ENCODE data around the gene VWA5A. TPM values are rescaled to one million over a fixed set of nuclear protein-coding genes. Genes with fewer than 3 reads are reported as not detected.
A peak's percentile ranks its signal among the peaks of the same experiment; 100 is the strongest.

The VWA5A gene
- total and polyA plus RNA-seq, 9 of the 15 experiments (the other 6 are each of a cell fraction or from before 2014, with no cell fraction given) = 4.6 to 19.7 (median 6.9) TPM

- TF ChIP-seq NR2C2 (CRISPR knock-in tag; IDR thresholded peaks at IDR 0.05) (no peak), NR2C2 (tag; IDR thresholded peaks at IDR 0.05) (no peak), RBBP5 (IDR thresholded peaks at IDR 0.05; ENCODE audit: borderline replicate concordance, insufficient read depth, low read length, poor library complexity, severe bottlenecking) (no peak), BDP1 (IDR thresholded peaks at IDR 0.05; ENCODE audit: insufficient read depth, insufficient read length) (no peak), NFIC (IDR thresholded peaks at IDR 0.05) (peak; percentile 79), ZHX1 (conservative IDR thresholded peaks at IDR 0.05; ENCODE audit: low read length) (no peak), RBFOX2 (IDR thresholded peaks at IDR 0.05; ENCODE audit: low read depth, low read length) (no peak), CTBP1 (IDR thresholded peaks at IDR 0.05; ENCODE audit: borderline replicate concordance) (peak; percentile 15; the same call in 1 of the 2 replicates), FUS (optimal IDR thresholded peaks at IDR 0.05; ENCODE audit: low read depth, low read length) (no peak), ARID2 (IDR thresholded peaks at IDR 0.05) (peak; percentile 72; the same call in 1 of the 2 replicates), HMG20B (CRISPR knock-in tag; IDR thresholded peaks at IDR 0.05) (no peak), SMAD3 (CRISPR knock-in tag; conservative IDR thresholded peaks at IDR 0.05) (no peak), ELF1 (tag; IDR thresholded peaks at IDR 0.05) (no peak), RHOXF2B (CRISPR knock-in tag; conservative IDR thresholded peaks at IDR 0.05) (no peak), TCF7L2 (IDR thresholded peaks at IDR 0.05; ENCODE audit: low read depth, low read length) (no peak), NCOA6 (IDR thresholded peaks at IDR 0.05) (no peak), KDM5B (IDR thresholded peaks at IDR 0.05; ENCODE audit: insufficient replicate concordance, low read depth, low read length) (no peak), ZC3H11A (IDR thresholded peaks at IDR 0.05; ENCODE audit: low read depth, low read length) (no peak), POLR2A (conservative IDR thresholded peaks at IDR 0.05) (no peak), PHB (CRISPR knock-in tag; IDR thresholded peaks at IDR 0.05) (no peak)
- TF ChIP-seq, protein P1, sequence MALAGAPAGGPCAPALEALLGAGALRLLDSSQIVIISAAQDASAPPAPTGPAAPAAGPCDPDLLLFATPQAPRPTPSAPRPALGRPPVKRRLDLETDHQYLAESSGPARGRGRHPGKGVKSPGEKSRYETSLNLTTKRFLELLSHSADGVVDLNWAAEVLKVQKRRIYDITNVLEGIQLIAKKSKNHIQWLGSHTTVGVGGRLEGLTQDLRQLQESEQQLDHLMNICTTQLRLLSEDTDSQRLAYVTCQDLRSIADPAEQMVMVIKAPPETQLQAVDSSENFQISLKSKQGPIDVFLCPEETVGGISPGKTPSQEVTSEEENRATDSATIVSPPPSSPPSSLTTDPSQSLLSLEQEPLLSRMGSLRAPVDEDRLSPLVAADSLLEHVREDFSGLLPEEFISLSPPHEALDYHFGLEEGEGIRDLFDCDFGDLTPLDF (CRISPR knock-in tag; IDR thresholded peaks at IDR 0.05) = no peak
- TF ChIP-seq, protein P2, sequence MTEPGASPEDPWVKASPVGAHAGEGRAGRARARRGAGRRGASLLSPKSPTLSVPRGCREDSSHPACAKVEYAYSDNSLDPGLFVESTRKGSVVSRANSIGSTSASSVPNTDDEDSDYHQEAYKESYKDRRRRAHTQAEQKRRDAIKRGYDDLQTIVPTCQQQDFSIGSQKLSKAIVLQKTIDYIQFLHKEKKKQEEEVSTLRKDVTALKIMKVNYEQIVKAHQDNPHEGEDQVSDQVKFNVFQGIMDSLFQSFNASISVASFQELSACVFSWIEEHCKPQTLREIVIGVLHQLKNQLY (CRISPR knock-in tag; conservative IDR thresholded peaks at IDR 0.05) = no peak
- TF ChIP-seq, protein P3, sequence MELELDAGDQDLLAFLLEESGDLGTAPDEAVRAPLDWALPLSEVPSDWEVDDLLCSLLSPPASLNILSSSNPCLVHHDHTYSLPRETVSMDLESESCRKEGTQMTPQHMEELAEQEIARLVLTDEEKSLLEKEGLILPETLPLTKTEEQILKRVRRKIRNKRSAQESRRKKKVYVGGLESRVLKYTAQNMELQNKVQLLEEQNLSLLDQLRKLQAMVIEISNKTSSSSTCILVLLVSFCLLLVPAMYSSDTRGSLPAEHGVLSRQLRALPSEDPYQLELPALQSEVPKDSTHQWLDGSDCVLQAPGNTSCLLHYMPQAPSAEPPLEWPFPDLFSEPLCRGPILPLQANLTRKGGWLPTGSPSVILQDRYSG (tag; conservative IDR thresholded peaks at IDR 0.05; ENCODE audit: low read depth) = no peak
- TF ChIP-seq, protein P4, sequence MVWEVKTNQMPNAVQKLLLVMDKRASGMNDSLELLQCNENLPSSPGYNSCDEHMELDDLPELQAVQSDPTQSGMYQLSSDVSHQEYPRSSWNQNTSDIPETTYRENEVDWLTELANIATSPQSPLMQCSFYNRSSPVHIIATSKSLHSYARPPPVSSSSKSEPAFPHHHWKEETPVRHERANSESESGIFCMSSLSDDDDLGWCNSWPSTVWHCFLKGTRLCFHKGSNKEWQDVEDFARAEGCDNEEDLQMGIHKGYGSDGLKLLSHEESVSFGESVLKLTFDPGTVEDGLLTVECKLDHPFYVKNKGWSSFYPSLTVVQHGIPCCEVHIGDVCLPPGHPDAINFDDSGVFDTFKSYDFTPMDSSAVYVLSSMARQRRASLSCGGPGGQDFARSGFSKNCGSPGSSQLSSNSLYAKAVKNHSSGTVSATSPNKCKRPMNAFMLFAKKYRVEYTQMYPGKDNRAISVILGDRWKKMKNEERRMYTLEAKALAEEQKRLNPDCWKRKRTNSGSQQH (CRISPR knock-in tag; IDR thresholded peaks at IDR 0.05) = no peak
Observed at GRCh38 chr11:124195189-124195734, 80.0 kb downstream of the VWA5A start (continued).

Data from K562 (cell line).